Coronary artery (tissue), 2 donors: ENCODE measurements around the gene AUNIP.

Source experiments
- DNase-seq: peaks from one replicate; pipeline ENCODE4 v3.0.0-alpha.2; 2017; ENCODE audit warnings: low spot score
- H3K27ac ChIP-seq, 2 donors: fragments of 200-600 bp; sonication (generic); one replicate each; pipeline ENCODE4 v1.5.1; 2016 to 2019
- H3K4me3 ChIP-seq: fragments of 200-600 bp; sonication (generic); 2 replicates; pipeline ENCODE4 v1.5.1; 2016; ENCODE audit warnings: mild to moderate bottlenecking, moderate library complexity
- TF ChIP-seq, protein P1 (sequence below): fragments of 200-600 bp; sonication (generic); IDR thresholded peaks from one replicate; pipeline ENCODE4 v1.5.1; 2019; ENCODE audit warnings: antibody characterized with exemption

AUNIP gene

GRCh38 chr1:25819491-25820246 lies 39.6 kb downstream of the AUNIP start, which contains the start of gene MTFR1L:
TSS of gene MTFR1L (plus strand) at chr1:25819954. CDS start at chr1:25823105, 3,151 bp downstream.
- Histone ChIP-seq H3K27ac (peak within 1 kb of the TSS; percentile 71 to 93), H3K4me3 (peak within 1 kb of the TSS; percentile 92)
- DNase-seq, result peak; percentile 88
- TF ChIP-seq, protein P1, sequence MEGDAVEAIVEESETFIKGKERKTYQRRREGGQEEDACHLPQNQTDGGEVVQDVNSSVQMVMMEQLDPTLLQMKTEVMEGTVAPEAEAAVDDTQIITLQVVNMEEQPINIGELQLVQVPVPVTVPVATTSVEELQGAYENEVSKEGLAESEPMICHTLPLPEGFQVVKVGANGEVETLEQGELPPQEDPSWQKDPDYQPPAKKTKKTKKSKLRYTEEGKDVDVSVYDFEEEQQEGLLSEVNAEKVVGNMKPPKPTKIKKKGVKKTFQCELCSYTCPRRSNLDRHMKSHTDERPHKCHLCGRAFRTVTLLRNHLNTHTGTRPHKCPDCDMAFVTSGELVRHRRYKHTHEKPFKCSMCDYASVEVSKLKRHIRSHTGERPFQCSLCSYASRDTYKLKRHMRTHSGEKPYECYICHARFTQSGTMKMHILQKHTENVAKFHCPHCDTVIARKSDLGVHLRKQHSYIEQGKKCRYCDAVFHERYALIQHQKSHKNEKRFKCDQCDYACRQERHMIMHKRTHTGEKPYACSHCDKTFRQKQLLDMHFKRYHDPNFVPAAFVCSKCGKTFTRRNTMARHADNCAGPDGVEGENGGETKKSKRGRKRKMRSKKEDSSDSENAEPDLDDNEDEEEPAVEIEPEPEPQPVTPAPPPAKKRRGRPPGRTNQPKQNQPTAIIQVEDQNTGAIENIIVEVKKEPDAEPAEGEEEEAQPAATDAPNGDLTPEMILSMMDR, result no peak

- DNase-seq, result no peak
- TF ChIP-seq, protein P1, result no peak
- peak overlapping the region; percentile 92 for H3K4me3 ChIP-seq
- peak overlapping the region in 1 of 2 donors; percentile 8 for H3K27ac ChIP-seq
Observed at GRCh38 chr1:25818569-25818968, 40.7 kb downstream of the AUNIP start.

DNA sequence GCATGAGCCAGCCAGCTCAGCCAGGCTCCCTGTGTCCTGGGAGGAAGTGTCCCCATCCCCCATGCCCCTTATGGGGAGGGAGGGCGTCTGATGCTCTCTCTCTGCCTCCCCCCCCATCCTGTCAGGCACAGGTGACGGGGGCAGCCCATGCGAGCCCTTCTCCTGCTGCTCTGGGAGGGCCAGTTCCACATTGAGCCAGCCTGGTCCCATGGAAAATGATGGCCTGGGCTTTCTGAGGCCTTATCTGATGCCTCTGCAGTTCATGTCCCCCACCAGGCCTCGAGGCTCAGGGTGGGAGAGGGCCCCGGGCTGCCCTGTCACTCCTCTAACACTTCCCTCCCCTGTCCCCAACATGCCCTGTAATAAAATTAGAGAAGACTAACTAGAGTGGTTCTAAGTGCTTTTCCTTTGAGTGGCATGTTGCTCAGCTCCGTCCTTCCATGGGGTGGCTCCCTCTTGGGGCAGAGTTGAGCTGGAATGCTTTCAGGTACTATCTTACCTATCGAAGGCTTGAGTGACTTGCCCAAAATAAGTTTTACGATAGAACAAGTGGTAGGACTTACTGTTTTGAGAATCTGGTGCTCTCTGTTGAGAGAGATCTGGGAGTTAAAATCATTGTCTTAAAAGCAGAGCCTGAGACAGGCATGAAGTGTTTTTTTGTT lies 41.3 kb downstream of the AUNIP start:
- TF ChIP-seq, protein P1, result no peak
- H3K4me3 ChIP-seq, result no peak overlapping the region
- no peak for DNase-seq
- no peak overlapping the region for H3K27ac ChIP-seq

DNA sequence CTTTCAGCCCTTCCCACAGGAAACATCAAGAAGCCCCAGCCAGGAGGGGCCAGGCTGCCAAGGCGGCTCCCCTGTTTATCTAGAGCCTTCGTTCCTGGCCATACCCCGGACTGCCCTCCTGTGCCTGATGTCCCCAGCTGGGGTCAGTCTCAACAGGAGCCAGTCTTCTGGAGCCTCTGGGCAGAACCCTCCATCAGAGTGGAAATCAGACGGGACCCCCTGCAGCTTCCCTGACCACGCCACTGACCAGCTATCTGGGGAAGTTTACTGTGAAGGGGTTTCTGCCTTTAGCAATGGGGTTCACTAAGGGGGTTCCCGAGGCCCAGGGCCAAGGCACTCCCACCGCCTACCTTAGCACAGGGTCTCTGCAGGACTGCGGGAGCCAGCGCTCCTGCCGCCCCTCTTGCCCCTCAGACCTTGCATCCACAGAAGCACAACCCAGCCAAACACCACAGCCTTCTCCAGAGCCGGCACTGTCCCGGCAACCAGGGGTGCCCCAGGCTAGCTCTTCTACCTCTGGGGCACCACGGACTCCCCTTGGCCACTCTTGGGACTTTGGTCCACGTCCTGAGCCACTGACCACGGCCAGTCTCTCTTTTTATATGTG lies 43.0 kb downstream of the AUNIP start:
- Histone ChIP-seq H3K27ac (no peak overlapping the region), H3K4me3 (no peak overlapping the region)
- TF ChIP-seq, protein P1, result no peak
- peak; percentile 62 for DNase-seq

GRCh38 chr1:25815208-25816111 lies 43.8 kb downstream of the AUNIP start:
- no peak overlapping the region for H3K4me3 ChIP-seq
- TF ChIP-seq, protein P1, result no peak
- DNase-seq, result peak; percentile 69
- no peak overlapping the region for H3K27ac ChIP-seq

DNA sequence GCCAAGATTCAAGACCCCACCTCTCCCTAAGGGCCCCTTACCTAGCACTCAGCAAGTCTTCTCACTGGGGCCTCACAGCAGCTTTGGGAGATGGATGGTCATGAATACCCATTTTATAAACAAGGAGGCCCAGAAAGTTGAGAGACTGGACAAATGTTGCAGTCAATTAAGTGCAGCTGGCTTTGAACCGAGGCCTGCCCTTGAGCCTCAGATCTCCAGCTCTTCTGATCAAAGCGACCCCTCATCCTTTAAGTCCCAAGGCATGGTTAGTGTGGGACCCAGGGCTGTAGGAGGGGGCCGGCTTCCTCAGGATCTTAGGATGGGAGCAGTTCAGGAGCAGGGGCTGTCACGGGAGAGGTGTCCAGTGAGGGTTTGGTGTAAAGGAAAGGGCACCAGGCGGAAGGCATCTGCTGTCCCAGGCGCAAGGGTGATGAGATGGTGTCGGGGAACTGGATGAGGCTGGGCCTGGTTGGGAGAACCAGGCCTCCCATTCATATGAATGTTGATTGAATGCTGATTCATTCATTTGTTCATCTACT lies 44.6 kb downstream of the AUNIP start:
- no peak overlapping the region for H3K4me3 ChIP-seq
- TF ChIP-seq, protein P1, result no peak
- DNase-seq, result no peak
- no peak overlapping the region for H3K27ac ChIP-seq
